T1000 (cell line): Measurements from ENCODE around the gene TCTN1.
"Not testable (repeated sequence)": the region's sequence is repeated elsewhere in the genome, so short reads cannot be mapped to it uniquely, and the experiment has no call there.

Experiments used
- DNase-seq: peaks from one replicate; lab custom pipeline; 2025; ENCODE audit warnings: mixed read lengths; lab: John Stamatoyannopoulos, UW

TCTN1 gene

DNA sequence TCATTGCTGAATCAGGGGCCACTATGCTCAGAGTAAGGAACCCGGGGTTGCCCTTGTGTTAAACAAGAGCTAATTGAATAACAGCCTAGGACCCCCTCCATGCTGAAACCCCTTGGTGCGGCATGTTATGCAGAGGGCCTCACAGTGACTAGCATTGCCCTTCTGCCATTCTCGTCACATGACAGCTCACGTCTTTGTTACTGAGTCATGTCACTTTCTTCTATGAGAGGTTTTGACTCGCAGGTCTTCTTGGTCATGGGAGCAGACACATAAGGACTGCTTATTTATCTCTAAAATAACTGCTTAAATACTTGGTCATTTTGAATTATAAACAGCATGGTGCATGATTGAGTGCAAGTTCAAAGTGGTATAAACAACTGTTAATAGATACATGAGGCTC lies 24.9 kb downstream of the TCTN1 start:
- DNase-seq = no peak

DNA sequence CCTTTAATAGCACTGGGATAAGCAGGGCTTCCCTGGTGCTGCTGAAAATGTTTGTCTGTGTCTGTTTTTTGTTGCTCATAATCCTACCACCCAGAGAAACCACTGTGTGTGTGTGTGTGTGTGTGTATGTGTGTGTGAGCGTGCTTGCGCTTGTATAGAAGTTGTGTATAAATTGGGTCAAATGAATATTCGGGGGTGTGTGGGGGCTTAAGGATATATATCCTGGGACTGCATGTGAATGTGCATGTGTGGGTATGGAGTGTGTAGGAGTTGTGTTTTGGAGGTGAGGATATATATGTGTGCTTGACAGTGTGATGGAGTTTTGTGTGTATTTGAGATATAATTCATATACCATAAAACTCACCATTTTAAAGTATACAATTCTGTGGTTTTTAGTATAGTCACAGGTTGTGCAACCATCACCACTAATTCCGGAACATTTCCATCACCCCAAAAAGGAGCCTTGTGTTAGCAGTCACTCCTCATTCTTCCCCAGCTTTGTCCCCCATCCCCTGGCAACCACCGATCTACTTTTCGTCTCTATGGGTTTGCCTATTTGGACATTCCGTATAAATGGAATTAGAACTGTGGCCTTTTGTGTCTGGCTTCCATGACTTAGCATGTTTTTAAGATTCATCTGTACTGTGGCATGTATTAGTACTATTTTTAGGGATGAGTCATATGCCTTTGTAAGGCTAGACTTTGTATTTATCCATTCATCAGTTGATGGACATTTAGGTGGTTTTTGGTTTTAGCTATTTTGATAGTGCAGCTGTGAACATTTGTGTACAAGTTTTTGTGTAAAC lies 25.6 kb downstream of the TCTN1 start:
- no peak for DNase-seq

DNA sequence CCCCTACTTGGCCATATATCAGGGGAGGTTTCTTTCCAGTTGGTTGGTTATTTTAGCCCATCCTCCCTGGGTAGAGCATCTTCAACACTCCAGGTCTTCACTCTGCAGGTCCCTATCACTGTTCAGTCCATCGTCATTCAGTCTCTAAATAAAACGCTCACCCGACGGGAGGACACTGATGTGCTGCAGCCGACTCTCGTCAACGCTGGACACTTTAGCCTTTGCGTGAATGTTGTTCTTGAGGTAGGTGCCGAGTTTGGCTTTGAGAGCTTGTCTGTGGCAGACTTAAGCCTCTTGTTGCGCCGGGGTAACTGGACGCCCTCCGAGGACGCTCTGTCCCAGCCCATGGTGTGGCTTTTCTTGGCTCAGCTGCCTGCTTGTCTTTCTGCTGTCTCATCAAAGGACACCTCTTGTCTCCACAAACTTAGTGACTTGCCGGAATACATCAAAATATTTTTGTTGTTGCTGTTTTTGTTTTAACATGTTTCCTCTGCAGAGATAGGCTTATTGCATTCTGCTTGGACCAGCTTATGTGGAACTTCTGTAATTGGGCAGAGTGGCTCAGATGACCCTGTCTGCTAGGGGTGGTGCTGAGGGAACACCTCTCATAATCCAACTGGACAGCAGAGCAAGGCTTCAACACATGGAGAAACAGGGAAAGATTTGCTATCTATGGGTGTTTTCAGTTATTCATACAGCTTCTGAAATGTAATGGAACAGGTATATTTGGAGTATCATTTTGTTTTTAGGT lies 26.5 kb downstream of the TCTN1 start:
- no peak for DNase-seq

DNA sequence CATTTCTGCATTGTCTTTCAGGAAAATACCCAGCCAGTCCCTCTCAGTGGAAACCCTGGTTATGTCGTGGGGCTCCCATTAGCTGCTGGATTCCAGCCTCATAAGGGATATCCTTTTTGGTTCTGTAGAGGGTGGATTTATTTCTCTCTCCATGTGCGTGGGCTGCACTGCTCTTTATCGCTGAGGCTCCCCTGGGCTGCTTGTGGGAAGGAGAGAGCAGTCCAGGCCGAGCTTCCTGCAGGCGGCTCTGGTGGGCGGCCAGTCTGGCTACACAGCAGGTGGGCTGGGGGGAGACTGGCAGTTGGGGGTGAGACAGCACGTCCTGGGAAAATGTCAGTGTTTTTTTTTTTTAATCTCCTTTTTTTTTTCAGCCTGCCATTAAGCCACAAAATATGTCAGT lies 27.6 kb downstream of the TCTN1 start:
- DNase-seq = no peak

DNA sequence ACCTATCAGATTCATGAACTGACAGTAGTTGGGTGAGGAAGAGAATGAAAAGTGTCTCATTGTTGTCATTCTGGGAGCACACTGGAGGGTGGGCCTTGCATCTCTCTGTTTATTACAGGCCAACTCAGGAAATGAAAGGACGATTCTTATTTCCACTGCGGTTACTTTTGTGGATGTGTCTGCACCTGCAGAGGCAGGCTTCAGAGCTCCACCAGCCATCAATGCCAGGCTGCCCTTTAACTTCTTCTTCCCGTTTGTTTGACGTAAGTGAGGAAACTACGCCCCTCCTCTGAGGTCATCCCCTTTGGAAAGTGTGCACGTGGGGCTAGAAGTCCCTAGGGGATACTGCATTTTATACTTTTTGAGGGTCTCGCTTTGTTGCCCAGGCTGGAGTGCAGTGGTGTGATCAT lies 33.7 kb downstream of the TCTN1 start:
- DNase-seq = no peak

DNA sequence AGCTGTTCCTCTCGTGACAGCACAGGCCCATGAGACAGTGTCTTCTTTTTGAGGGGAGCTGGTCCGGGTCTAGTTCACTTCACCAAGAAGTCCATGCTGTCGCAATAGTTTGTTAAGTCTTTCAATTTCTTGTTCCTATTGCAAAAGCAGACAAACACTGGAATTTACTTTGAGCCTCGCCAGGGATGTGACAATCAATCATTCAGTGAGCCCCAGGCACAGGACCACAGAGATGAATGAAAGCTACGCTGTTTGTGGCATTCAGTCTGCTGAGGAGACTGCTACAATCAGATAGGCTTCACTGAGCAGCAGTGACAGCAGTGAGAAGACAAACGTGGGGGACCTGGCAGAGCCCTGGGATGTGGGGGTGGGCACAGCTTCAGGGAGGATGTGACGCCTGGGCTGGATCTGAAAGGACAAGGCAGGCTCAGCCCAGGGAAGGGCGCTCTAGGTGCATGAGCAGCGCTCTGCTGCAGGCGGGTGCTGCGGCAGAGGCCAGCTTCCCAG lies 35.5 kb downstream of the TCTN1 start:
- no peak for DNase-seq

DNA sequence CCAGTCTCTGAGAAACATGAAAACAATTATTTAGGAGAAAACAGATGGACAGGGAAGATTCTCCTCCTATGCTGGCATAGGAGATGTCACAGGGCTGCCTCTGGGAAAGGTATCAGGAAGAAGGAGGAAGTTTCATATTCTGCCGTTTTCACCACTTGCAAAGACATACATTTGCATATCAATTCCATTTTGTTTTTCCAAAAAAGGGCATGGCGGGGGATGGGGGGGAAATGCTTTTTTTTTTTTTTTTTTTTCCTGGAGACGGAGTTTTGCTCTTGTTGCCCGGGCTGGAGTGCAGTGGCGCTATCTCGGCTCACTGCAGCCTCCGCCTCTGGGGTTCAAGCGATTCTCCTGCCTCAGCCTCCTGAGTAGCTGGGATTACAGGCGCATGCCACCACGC lies 40.3 kb downstream of the TCTN1 start:
- DNase-seq = not testable (repeated sequence)

DNA sequence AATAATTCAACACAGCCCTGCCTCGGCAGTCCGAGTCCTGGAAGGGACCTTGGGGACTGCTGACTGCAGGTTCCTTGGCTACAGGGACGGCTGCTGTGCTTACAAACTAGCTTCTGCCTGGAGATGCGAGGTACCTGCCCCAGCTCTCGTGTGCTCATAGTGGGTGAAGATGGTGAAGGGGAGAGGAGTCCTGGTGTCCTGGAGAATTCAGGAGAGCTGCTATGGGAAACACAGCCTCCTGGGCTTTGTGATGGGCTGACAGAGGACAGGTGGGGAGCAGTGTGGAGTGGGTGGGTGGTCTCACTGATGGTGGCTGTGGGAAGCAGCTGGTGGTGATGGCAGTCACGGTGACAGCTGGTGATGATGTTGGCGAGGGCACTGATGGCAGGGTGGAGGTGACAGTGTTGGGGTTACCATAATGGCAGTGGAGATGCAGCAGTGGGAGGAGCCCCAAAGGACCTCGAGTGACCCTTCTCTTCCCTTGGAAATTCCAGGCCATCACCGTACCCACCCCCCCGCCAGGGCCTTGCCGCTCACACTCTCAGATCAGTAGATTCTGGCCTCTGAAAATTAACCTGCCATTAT lies 42.2 kb downstream of the TCTN1 start:
- no peak for DNase-seq

DNA sequence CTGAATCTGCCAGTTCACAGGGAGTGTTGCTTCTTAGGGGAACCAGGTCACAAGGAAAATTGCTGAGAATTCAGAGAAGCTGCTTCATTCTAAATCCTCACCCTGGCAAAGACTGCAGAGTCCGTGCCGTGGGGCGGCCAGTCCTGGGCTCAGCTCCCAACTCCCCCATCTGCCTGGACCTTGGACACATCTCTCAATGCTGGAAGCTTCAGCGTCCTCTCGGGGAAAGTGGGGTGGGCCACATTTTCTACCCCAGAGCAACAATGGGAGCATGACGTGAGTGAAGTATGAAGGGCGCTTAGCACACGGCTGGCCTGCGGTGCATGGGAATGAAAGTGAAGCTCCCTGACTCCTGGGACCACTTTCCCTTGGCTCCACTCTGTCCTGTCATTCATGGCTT lies 43.8 kb downstream of the TCTN1 start:
- no peak for DNase-seq

DNA sequence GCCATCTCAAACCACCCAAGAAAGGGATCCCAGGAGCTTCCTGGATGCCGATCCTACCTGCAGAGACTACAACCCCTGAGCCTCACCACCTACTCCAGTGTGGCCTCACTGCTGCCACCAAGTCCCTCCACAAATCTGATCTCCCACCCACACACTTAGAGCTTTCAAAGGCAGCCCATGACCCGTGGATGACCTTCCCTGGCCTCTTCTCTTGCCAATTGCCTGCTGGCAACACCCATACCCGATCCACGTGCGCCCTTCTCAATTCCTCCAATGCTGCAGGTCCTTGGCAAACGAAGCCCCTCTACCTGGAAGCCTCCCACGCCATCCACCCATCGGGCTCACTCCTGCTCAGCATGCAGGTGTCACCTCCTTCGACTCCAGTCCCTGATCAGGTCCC lies 44.3 kb downstream of the TCTN1 start:
- no peak for DNase-seq

DNA sequence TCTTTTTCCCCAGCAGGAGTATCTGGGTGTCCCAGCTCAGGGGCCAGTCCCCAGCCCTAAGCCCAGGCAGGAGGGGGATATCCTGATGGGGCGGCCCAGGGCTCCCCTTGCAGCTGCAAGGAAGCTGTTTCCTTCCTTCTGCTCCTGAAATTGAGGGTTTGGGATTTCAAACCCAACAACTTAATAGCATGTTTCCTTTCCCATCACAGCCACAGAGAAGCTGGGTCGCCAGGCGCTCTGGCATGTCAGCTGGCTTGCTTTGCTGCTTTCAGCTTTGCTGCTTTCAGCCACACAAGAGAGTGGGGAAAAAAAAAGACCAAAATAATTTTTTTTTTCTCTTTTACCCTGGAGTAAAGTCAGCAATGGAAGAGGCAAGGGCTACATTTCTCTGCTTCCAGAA lies 44.9 kb downstream of the TCTN1 start:
- no peak for DNase-seq

DNA sequence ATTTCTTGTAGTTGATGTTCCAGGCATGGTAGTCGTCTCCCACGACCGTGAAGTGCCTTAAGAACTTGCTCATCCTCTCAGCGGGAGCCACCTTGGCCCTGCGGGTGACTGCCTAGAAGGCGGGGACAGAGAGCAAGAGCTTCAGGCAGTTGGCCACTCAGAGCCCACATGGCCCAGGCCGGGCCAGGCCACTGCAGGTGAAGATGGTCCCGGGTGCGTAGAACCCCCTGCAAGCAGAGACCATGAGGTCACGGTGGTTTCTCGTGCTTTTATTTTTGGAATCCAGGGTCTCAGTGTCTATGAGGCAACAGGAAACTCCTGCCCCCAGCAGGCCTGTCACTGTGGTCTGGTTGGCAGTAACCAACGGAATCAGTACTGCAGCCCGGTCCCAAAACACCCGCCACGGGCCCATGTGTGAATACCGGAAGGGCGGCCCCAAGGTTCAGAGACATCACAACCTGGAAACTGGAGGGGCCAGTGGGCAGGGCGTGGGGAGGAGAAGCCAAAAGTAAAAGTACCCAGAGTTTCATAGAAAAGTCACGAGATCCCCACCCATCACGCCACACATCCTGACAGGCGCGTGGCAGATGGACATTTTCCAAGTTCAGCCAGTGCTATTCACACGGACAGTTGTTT lies 47.5 kb downstream of the TCTN1 start:
- no peak for DNase-seq

DNA sequence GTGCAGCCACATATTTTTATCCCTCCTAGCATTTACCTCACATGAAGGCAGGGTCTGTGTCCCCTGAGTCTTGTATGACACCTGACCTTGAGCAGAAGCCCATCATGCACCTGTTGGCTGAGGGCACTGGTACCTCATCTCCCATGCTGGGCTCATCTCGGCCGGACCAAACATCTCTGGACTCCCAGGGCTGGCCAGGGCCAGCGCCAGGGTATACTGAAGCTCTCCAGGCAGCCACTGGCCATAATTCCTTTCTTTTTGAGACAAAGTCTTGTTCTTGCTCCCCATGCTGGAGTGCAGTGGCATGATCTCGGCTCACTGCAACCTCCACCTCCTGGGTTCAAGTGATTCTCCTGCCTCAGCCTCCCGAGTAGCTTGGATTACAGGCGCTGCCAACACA lies 53.0 kb downstream of the TCTN1 start:
- no peak for DNase-seq

DNA sequence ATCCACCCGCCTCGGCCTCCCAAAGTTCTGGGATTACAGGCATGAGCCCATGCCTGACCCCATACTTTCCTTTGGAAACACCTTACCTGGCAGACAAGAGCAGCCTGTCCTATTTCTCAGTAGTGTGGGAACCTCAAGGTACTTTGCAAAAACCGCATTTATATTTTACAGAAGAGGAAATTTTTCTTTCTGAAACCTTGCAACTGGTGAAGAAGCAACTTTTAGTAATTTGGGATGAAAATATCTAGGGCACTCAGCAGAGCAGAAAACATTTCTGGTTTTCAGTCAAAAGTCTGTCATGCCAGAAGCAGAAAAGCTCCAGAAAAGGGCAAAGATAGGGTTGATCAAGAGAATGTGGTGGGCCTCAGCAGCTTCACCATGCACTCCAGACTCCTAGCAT lies 53.7 kb downstream of the TCTN1 start:
- no peak for DNase-seq

DNA sequence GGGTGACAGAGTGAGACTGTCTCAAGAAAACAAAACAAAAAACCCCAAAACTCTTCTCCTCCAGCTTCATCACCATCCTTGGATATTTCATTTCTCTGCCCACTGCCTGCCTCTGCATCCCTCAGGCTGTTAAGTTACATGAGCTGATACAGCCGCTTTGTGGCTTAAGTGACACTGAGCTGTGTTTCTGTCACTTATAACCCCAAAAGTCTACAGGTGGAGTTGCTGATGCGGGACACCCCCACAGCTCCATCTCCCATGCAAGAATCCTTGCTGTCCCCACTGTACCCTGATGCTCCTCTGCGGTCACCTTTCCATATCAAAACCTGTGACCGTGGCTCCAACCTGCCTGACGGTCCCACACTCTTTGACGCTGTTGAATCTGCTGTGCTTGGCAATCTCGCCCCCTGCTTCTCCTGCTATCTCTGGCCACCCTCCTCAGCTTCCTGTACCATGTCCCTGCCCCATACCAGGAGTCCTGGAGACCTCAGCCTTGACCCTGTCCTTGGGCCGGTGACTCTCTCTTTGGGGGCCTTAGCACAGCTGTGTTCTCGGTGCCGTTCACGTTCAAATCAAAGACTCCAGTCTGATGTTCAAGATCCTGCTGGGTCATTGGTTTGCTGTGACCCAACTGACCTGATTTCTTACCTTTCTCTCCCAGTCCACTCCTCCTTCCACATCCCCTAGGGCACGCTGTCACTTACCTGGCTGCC lies 54.7 kb downstream of the TCTN1 start:
- DNase-seq = no peak

DNA sequence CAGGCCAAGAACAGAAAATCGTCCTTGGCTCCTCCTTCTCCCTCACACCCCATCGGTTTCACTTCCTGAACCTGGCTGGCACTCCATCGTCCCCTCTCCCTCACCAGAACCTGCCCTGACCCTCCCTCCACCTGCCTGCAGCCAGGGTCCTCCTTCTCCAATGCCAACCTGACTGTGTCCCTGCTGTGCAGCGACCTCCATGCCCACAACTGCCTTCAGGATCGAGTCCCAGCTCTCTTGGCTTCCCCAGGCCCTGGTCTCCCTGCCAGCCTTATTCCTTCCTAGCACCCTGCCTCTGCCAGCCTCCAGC lies 55.2 kb downstream of the TCTN1 start:
- no peak for DNase-seq

DNA sequence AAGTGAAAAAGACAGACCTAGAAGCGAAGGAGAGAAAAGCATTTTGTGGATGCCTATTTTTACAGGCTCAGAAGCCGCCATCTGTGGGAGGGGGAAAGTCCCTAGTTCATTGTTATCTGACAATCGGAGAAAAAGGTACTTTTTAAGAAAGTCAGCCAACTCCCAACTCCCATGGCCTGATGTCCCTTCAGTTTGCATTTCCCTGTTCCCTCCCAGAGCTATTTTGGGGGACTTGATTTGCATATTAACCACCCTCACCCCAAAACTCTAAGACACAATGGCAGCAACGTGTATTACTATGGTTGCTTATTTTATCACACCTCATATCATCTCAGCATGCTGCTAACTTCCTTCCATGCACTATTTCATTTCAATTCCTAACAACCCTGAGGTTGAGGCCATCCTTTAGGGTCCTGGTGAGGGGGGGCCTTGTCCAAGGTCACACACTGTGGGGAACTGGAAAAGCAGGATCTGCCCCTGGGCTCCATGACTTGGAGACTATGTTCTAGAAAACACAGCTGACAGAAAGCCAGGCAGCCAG lies 56.3 kb downstream of the TCTN1 start:
- DNase-seq = no peak

DNA sequence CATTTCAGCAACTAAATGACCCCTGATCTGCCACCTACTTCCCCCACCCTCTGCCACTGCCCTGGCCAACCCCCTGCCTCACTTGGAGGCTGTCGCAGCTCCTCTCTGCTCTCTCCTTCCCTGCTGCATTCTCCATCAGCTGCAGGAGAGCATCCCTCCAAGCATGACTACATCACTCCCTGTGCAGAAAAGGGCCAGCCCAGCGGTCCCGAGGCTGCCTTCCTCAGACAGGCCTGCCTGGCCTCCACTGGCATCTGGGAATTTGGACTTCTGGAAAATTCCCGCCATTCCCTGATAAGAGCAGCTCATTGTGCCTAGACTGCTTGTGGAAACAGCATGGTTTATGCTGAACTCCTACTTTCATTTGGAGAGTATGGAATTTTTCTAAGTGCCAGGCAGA lies 62.2 kb downstream of the TCTN1 start:
- DNase-seq = no peak

DNA sequence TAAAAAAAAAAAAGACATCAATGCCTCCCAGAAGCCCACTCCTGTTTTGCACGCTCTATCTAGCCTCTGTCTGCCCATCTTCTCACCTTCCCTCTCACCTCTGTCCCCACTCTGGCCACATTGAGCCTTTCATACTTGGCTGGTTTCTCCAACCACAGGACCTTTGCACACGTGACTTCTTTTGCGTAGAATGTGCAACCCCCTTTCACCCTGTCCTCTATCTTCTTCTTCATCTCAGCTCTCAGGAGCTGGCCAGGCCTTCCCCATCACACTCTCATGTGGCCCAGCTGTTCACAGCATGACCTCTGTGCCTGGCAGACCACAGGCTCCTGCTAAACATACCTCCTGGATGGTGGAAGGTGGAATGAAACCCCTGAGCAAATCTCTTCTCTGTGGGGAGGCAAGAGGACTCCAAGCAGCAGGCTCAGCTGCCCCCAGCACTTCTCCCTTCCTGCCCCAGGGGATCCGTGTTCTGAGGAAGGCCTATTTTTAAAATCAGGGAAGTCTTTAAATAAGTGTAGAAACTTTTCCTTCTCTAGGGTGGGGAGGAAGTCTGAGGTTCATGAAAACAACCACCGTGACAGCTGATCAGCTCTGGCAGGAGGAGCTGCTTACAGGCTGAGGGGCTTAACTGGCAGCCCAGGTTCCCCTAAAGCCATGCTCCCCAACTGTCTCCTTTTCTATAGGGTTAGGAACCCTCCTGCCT lies 63.4 kb downstream of the TCTN1 start:
- DNase-seq = no peak

DNA sequence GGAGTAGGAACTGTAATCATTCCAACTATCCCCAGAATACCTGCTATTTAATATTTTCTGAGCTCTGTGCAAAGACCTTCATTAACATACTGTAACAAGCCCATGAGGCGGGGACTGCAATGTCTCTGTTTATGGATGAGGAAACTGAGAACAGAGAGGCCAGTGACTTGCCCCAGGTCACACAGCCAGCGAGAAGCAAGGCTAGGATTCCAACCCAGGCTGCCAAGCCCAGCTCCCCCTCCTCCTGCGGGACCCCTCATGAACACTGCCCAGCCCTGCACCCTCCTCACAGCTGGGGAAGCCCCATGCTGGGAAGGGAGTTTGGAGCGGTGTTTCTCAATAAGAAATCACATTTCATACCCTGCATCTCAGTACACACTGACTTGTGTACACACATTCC lies 64.1 kb downstream of the TCTN1 start:
- DNase-seq = no peak

DNA sequence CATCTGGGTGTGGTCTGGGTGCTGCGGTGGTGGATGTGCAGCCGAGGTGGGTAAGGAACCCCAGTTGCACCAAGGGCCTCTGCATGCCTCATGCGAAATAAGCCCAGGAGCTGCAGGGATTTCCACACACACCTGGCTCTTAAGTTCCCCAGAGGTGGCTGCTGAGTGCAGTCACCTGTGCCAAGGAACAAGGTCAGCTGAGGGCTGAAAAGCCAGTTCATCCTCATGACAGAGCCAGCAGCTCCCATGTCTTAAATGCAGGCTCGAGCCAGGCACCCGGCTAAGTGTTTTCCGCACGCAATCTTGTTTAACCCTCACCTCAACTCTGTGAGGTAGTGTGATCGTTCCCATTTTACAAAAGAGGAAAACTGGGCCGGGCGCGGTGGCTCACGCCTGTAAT lies 65.3 kb downstream of the TCTN1 start:
- no peak for DNase-seq
